ENCODE results near the gene BCL7C.

DNA sequence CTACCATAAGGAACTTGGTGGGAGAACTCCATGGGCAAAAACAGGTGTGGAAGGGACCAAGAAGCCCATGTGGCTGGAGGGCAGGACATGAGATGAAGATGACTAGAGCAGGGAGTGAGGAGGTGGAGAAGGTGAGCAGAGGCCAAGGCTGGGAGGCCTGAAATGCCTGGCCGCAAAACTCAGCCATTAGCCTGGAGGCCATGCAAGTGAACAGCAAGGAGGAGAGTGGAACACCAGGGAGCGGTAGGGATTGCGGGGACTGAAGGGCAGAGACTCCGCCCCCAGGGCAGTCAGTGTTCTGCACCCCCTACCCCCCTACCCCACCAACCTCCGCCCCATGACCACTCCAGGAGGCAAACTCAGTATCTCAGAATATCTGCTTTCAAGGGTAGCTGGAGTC, 17.0 kb downstream of the BCL7C start:
- TF ChIP-seq EZH2phosphoT487 (IDR thresholded peaks at IDR 0.05; ENCODE audit: low read length) (no peak), EZH2 (optimal IDR thresholded peaks at IDR 0.05; ENCODE audit: low read depth, low read length) (no peak)
- TF ChIP-seq, protein P1, sequence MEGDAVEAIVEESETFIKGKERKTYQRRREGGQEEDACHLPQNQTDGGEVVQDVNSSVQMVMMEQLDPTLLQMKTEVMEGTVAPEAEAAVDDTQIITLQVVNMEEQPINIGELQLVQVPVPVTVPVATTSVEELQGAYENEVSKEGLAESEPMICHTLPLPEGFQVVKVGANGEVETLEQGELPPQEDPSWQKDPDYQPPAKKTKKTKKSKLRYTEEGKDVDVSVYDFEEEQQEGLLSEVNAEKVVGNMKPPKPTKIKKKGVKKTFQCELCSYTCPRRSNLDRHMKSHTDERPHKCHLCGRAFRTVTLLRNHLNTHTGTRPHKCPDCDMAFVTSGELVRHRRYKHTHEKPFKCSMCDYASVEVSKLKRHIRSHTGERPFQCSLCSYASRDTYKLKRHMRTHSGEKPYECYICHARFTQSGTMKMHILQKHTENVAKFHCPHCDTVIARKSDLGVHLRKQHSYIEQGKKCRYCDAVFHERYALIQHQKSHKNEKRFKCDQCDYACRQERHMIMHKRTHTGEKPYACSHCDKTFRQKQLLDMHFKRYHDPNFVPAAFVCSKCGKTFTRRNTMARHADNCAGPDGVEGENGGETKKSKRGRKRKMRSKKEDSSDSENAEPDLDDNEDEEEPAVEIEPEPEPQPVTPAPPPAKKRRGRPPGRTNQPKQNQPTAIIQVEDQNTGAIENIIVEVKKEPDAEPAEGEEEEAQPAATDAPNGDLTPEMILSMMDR (IDR thresholded peaks at IDR 0.05; ENCODE audit: low read length) = no peak

Data from MM.1S (cell line).